HCT116 (cell line): ENCODE results near the gene WNT2.

Source experiments
- CEBPB ChIP-seq: IDR thresholded peaks from 2 replicates; pipeline ENCODE4 v1.6.1; 2012; ENCODE audit warnings: low read depth
- CTCF ChIP-seq, 3 experiments: fragments of 200-600 bp in 1 of 3; sonication (generic) in 1 of 3; IDR thresholded peaks in 2 of 3; conservative IDR thresholded peaks in 1 of 3; 2 replicates each; pipeline ENCODE4 v1.5.1; 2012 to 2017; ENCODE audit warnings: low read depth in 2 of 3, low read length in 2 of 3, antibody characterized with exemption in 1 of 3, borderline replicate concordance in 1 of 3, control low read depth in 1 of 3, mild to moderate bottlenecking in 1 of 3, mixed read lengths in 1 of 3, mixed run types in 1 of 3, moderate library complexity in 1 of 3; ENCODE audit not compliant: insufficient read depth in 1 of 3
- EZH2phosphoT487 ChIP-seq: fragments of 200-600 bp; IDR thresholded peaks from 2 replicates; pipeline ENCODE4 v1.6.1; 2018; ENCODE audit warnings: antibody characterized with exemption, borderline replicate concordance
- POLR2AphosphoS5 ChIP-seq: IDR thresholded peaks from 2 replicates; pipeline ENCODE4 v1.6.1; 2011; ENCODE audit warnings: mild to moderate bottlenecking, low read depth, low read length, moderate library complexity

GRCh38 chr7:117282239-117282812, 40.5 kb downstream of the WNT2 start:
- no peak for TF ChIP-seq EZH2phosphoT487
- no peak for TF ChIP-seq POLR2AphosphoS5
- TF ChIP-seq CEBPB = no peak
- no peak for TF ChIP-seq CTCF (IDR thresholded peaks at IDR 0.05 in 2 of 3, conservative IDR thresholded peaks at IDR 0.05 in 1 of 3; ENCODE audit: borderline replicate concordance in 1 of 3, insufficient read depth in 1 of 3, low read depth in 2 of 3, low read length in 2 of 3)
